ENCODE results near the gene FRAS1.

Gene FRAS1

DNA sequence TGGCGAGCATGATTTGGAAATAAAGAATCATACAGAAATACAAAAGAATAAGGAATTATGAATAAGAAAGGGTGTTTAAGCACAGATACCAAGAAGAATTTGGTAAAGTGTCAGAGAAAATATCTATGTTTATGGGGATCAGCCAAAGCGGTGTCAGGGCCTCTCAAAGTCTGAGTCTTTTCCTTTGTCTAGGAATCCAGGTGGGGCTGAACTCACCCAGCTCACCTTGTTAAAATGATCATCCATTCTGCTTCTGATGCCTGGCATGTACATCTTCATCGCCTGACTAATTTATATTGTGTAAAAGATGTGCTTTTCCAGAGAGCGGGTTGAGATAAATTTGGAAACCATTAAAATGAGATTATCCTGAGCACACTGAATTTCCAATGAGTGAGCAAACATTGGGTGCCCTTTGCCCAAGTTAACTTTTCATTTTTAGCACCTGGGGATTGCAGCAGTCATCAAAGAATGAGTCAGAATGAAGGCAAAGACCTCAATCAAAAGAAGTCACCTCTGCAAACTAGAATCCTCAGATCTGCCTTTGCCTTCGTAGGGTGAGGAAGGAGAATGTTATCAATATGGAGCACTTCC is 352.6 kb downstream of the FRAS1 start:
- FAIRE-seq (no peak), DNase-seq (ENCODE audit: insufficient read length, low spot score) (no peak)
- TF ChIP-seq TAF1 (IDR thresholded peaks at IDR 0.05; ENCODE audit: low read depth, low read length) (no peak), SPI1 (IDR thresholded peaks at IDR 0.05; ENCODE audit: low read depth, low read length) (no peak), PAX5 (IDR thresholded peaks at IDR 0.05; ENCODE audit: insufficient read depth, low read length, severe bottlenecking) (no peak), POLR2A (IDR thresholded peaks at IDR 0.05; ENCODE audit: low read depth, low read length) (no peak), POLR2AphosphoS5 (IDR thresholded peaks at IDR 0.05; ENCODE audit: low read depth, low read length) (no peak), POU2F2 (IDR thresholded peaks at IDR 0.05; ENCODE audit: low read depth, low read length) (no peak)

GRCh38 chr4:78410225-78410624 is 353.1 kb downstream of the FRAS1 start:
- FAIRE-seq (no peak), DNase-seq (ENCODE audit: insufficient read length, low spot score) (no peak)
- TF ChIP-seq POU2F2 (IDR thresholded peaks at IDR 0.05; ENCODE audit: low read depth, low read length) (no peak), SPI1 (IDR thresholded peaks at IDR 0.05; ENCODE audit: low read depth, low read length) (no peak), PAX5 (IDR thresholded peaks at IDR 0.05; ENCODE audit: insufficient read depth, low read length, severe bottlenecking) (no peak), POLR2AphosphoS5 (IDR thresholded peaks at IDR 0.05; ENCODE audit: low read depth, low read length) (no peak), POLR2A (IDR thresholded peaks at IDR 0.05; ENCODE audit: low read depth, low read length) (no peak), TAF1 (IDR thresholded peaks at IDR 0.05; ENCODE audit: low read depth, low read length) (no peak)

DNA sequence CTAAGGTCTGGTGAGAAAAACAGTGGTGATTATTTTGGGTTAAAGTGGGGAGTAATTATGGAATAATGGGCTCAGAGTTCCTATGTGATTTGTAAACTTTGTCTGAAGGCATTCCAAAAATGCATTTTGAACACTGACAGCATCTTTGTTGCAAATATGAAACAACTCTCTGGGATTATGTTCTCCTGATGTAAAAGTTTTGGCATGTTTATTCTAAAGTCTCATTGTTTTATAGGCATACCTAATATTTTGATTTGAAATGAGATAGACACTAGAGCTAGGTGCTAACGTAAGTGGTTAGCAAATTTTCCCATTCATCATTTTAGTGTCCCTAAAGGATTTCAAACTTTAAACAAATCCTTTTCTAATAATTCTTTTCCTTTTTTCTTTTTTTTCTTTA is 353.6 kb downstream of the FRAS1 start:
- no peak for FAIRE-seq
- TF ChIP-seq PAX5 (IDR thresholded peaks at IDR 0.05; ENCODE audit: insufficient read depth, low read length, severe bottlenecking): no peak
- no peak for TF ChIP-seq TAF1 (IDR thresholded peaks at IDR 0.05; ENCODE audit: low read depth, low read length)
- no peak for TF ChIP-seq POLR2A (IDR thresholded peaks at IDR 0.05; ENCODE audit: low read depth, low read length)
- TF ChIP-seq POLR2AphosphoS5 (IDR thresholded peaks at IDR 0.05; ENCODE audit: low read depth, low read length): no peak
- no peak for TF ChIP-seq SPI1 (IDR thresholded peaks at IDR 0.05; ENCODE audit: low read depth, low read length)
- TF ChIP-seq POU2F2 (IDR thresholded peaks at IDR 0.05; ENCODE audit: low read depth, low read length): no peak
- no peak for DNase-seq (ENCODE audit: insufficient read length, low spot score)

- TF ChIP-seq POU2F2 (IDR thresholded peaks at IDR 0.05; ENCODE audit: low read depth, low read length) (no peak), TAF1 (IDR thresholded peaks at IDR 0.05; ENCODE audit: low read depth, low read length) (no peak), SPI1 (IDR thresholded peaks at IDR 0.05; ENCODE audit: low read depth, low read length) (no peak), PAX5 (IDR thresholded peaks at IDR 0.05; ENCODE audit: insufficient read depth, low read length, severe bottlenecking) (no peak), POLR2AphosphoS5 (IDR thresholded peaks at IDR 0.05; ENCODE audit: low read depth, low read length) (no peak), POLR2A (IDR thresholded peaks at IDR 0.05; ENCODE audit: low read depth, low read length) (no peak)
- DNase-seq (ENCODE audit: insufficient read length, low spot score): no peak
- no peak for FAIRE-seq
Measured at GRCh38 chr4:78414116-78414515, 357.0 kb downstream of the FRAS1 start.

DNA sequence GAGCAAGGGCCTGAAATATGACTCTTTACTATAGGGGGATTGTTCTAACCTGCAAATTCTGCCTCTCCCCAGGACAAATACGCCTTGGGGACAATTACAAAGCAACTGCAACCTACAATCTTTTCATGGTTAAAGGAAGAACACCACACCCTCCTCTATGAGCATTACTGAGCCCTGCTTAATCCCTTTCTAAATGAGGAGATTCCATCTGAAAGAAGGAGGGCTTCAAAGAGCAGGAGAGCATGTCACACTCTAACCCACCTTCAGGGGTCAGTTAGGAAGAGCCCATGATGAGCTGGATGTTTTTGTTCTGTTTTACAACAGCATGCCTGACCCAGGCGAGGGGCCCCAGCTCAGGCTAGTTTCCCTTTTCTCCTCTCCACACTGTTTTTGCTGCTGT is 360.5 kb downstream of the FRAS1 start:
- DNase-seq (ENCODE audit: insufficient read length, low spot score) (no peak), FAIRE-seq (no peak)
- TF ChIP-seq TAF1 (IDR thresholded peaks at IDR 0.05; ENCODE audit: low read depth, low read length) (no peak), POU2F2 (IDR thresholded peaks at IDR 0.05; ENCODE audit: low read depth, low read length) (no peak), POLR2A (IDR thresholded peaks at IDR 0.05; ENCODE audit: low read depth, low read length) (no peak), POLR2AphosphoS5 (IDR thresholded peaks at IDR 0.05; ENCODE audit: low read depth, low read length) (no peak), PAX5 (IDR thresholded peaks at IDR 0.05; ENCODE audit: insufficient read depth, low read length, severe bottlenecking) (no peak), SPI1 (IDR thresholded peaks at IDR 0.05; ENCODE audit: low read depth, low read length) (no peak)

- FAIRE-seq: no peak
Measured at GRCh38 chr4:78418406-78418805, 361.3 kb downstream of the FRAS1 start.

DNA sequence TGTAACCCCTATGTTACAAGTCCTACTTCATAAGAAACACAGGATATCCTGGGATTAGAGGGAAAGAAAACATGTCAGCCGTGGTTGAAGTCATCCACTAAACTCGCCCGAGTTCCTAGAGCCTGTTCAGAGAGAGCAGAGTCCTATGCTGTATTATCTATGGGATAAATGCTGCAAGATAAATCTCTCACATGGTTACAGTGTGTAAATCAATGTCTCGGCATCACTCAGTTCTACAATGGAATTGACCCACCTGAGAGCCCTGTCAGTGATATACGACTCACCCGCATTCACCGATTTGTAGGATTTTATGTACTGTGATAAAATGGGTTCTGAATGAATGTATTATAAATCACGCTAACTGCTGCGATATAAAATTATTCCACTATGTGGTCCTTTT is 366.7 kb downstream of the FRAS1 start:
- TF ChIP-seq SPI1 (IDR thresholded peaks at IDR 0.05; ENCODE audit: low read depth, low read length): no peak
- no peak for TF ChIP-seq POU2F2 (IDR thresholded peaks at IDR 0.05; ENCODE audit: low read depth, low read length)
- no peak for TF ChIP-seq PAX5 (IDR thresholded peaks at IDR 0.05; ENCODE audit: insufficient read depth, low read length, severe bottlenecking)
- no peak for TF ChIP-seq POLR2A (IDR thresholded peaks at IDR 0.05; ENCODE audit: low read depth, low read length)
- TF ChIP-seq POLR2AphosphoS5 (IDR thresholded peaks at IDR 0.05; ENCODE audit: low read depth, low read length): no peak
- TF ChIP-seq TAF1 (IDR thresholded peaks at IDR 0.05; ENCODE audit: low read depth, low read length): no peak
- DNase-seq (ENCODE audit: insufficient read length, low spot score) (no peak), FAIRE-seq (no peak)

More at GRCh38 chr4:78418406-78418805, 361.3 kb downstream of the FRAS1 start:
- TF ChIP-seq POLR2AphosphoS5 (IDR thresholded peaks at IDR 0.05; ENCODE audit: low read depth, low read length) (no peak), SPI1 (IDR thresholded peaks at IDR 0.05; ENCODE audit: low read depth, low read length) (no peak), PAX5 (IDR thresholded peaks at IDR 0.05; ENCODE audit: insufficient read depth, low read length, severe bottlenecking) (no peak), POLR2A (IDR thresholded peaks at IDR 0.05; ENCODE audit: low read depth, low read length) (no peak), TAF1 (IDR thresholded peaks at IDR 0.05; ENCODE audit: low read depth, low read length) (no peak), POU2F2 (IDR thresholded peaks at IDR 0.05; ENCODE audit: low read depth, low read length) (no peak)
- DNase-seq (ENCODE audit: insufficient read length, low spot score): no peak

GRCh38 chr4:78424461-78424860 is 367.3 kb downstream of the FRAS1 start:
- FAIRE-seq: no peak
- no peak for DNase-seq (ENCODE audit: insufficient read length, low spot score)
- TF ChIP-seq PAX5 (IDR thresholded peaks at IDR 0.05; ENCODE audit: insufficient read depth, low read length, severe bottlenecking) (no peak), POU2F2 (IDR thresholded peaks at IDR 0.05; ENCODE audit: low read depth, low read length) (no peak), TAF1 (IDR thresholded peaks at IDR 0.05; ENCODE audit: low read depth, low read length) (no peak), SPI1 (IDR thresholded peaks at IDR 0.05; ENCODE audit: low read depth, low read length) (no peak), POLR2AphosphoS5 (IDR thresholded peaks at IDR 0.05; ENCODE audit: low read depth, low read length) (no peak), POLR2A (IDR thresholded peaks at IDR 0.05; ENCODE audit: low read depth, low read length) (no peak)

DNA sequence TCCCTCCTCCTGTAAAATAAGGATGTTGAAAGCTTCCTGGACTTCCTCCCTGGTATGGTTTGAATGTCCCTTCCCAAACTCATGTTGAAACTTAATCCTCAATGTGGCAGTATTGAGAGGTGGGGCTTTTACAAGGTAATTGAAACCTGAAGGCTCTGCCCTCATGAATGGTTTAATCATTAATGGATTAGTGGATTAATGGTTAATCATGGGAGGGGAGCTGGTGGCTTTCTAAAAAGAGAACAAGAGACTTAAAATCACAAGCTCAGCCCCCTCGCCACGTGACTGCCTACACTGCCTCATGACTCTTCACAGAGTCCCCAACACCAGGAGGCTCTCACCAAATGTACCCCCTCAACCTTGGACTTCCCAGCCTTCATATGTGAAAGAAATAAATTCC is 369.8 kb downstream of the FRAS1 start:
- DNase-seq (ENCODE audit: insufficient read length, low spot score) (no peak), FAIRE-seq (no peak)
- TF ChIP-seq TAF1 (IDR thresholded peaks at IDR 0.05; ENCODE audit: low read depth, low read length) (no peak), SPI1 (IDR thresholded peaks at IDR 0.05; ENCODE audit: low read depth, low read length) (no peak), POLR2A (IDR thresholded peaks at IDR 0.05; ENCODE audit: low read depth, low read length) (no peak), POLR2AphosphoS5 (IDR thresholded peaks at IDR 0.05; ENCODE audit: low read depth, low read length) (no peak)

- FAIRE-seq (no peak), DNase-seq (ENCODE audit: insufficient read length, low spot score) (no peak)
- TF ChIP-seq TAF1 (IDR thresholded peaks at IDR 0.05; ENCODE audit: low read depth, low read length) (no peak), SPI1 (IDR thresholded peaks at IDR 0.05; ENCODE audit: low read depth, low read length) (no peak), POLR2AphosphoS5 (IDR thresholded peaks at IDR 0.05; ENCODE audit: low read depth, low read length) (no peak), POLR2A (IDR thresholded peaks at IDR 0.05; ENCODE audit: low read depth, low read length) (no peak), PAX5 (IDR thresholded peaks at IDR 0.05; ENCODE audit: insufficient read depth, low read length, severe bottlenecking) (no peak), POU2F2 (IDR thresholded peaks at IDR 0.05; ENCODE audit: low read depth, low read length) (no peak)
Measured at GRCh38 chr4:78428996-78429395, 371.9 kb downstream of the FRAS1 start.

All from GM12891 (cell line).